DOHH2 (cell line): ENCODE data around the gene NOTCH1.

Experiments used
- H3F3A ChIP-seq: fragments of 200-600 bp; sonication (generic), shearing (Covaris generic); 2 replicates; pipeline ENCODE4 v1.6.0; 2016; ENCODE audit warnings: antibody characterized with exemption, mild to moderate bottlenecking; ENCODE audit not compliant: control insufficient read depth, insufficient read depth
- H3K27ac ChIP-seq: fragments of 200-600 bp; sonication (generic); 2 replicates; pipeline ENCODE4 v1.5.1; 2014; ENCODE audit warnings: low read depth, mild to moderate bottlenecking, low read length, moderate library complexity
- H3K27me3 ChIP-seq: fragments of 200-600 bp; sonication (generic); 2 replicates; pipeline ENCODE4 v1.6.1; 2014; ENCODE audit warnings: mild to moderate bottlenecking, low read length, mixed read lengths; ENCODE audit not compliant: control insufficient read depth
- H3K36me3 ChIP-seq: fragments of 200-600 bp; sonication (generic); 2 replicates; pipeline ENCODE4 v1.6.1; 2014; ENCODE audit warnings: mild to moderate bottlenecking, low read length, moderate library complexity, mixed read lengths; ENCODE audit not compliant: control insufficient read depth
- H3K4me1 ChIP-seq: fragments of 200-600 bp; sonication (generic); 2 replicates; pipeline ENCODE4 v1.6.1; 2014; ENCODE audit warnings: mild to moderate bottlenecking, low read length, mixed read lengths; ENCODE audit not compliant: control insufficient read depth
- H3K4me2 ChIP-seq: fragments of 200-600 bp; sonication (generic); 2 replicates; pipeline ENCODE4 v1.6.0; 2014; ENCODE audit warnings: mild to moderate bottlenecking, low read length, moderate library complexity
- H3K4me3 ChIP-seq: fragments of 200-600 bp; sonication (generic); 2 replicates; pipeline ENCODE4 v1.5.1; 2014; ENCODE audit warnings: mild to moderate bottlenecking, low read length, mixed read lengths
- H3K79me2 ChIP-seq: fragments of 200-600 bp; sonication (generic); 2 replicates; pipeline ENCODE4 v1.6.1; 2014; ENCODE audit warnings: mild to moderate bottlenecking, low read length, mixed read lengths; ENCODE audit not compliant: control insufficient read depth
- H3K9me2 ChIP-seq: fragments of 200-600 bp; sonication (generic); replicated peaks from 2 replicates; pipeline ENCODE4 v1.6.1; 2014; ENCODE audit warnings: mild to moderate bottlenecking, low read length, mixed read lengths; ENCODE audit not compliant: control insufficient read depth
- H3K9me3 ChIP-seq: fragments of 200-600 bp; sonication (generic); 2 replicates; pipeline ENCODE4 v1.6.1; 2014; ENCODE audit warnings: antibody characterized with exemption, low read length, mixed read lengths; ENCODE audit not compliant: control insufficient read depth, insufficient read depth
- H4K20me1 ChIP-seq: fragments of 200-600 bp; sonication (generic); 2 replicates; pipeline ENCODE4 v1.6.0; 2014; ENCODE audit warnings: low read depth, mild to moderate bottlenecking, antibody characterized with exemption, low read length, moderate library complexity; ENCODE audit not compliant: control insufficient read depth, insufficient read depth
- EZH2phosphoT487 ChIP-seq: fragments of 200-600 bp; sonication (generic); IDR thresholded peaks from 2 replicates; pipeline ENCODE4 v1.6.1; 2017; ENCODE audit warnings: borderline replicate concordance, mild to moderate bottlenecking, antibody characterized with exemption, low read length, moderate library complexity, mixed read lengths
- TF ChIP-seq, protein P1 (sequence below): fragments of 200-600 bp; sonication (generic); IDR thresholded peaks from one replicate; pipeline ENCODE4 v1.5.1; 2014; ENCODE audit warnings: antibody characterized with exemption, mild to moderate bottlenecking, low read depth, low read length; ENCODE audit not compliant: poor library complexity, severe bottlenecking

Gene NOTCH1

DNA sequence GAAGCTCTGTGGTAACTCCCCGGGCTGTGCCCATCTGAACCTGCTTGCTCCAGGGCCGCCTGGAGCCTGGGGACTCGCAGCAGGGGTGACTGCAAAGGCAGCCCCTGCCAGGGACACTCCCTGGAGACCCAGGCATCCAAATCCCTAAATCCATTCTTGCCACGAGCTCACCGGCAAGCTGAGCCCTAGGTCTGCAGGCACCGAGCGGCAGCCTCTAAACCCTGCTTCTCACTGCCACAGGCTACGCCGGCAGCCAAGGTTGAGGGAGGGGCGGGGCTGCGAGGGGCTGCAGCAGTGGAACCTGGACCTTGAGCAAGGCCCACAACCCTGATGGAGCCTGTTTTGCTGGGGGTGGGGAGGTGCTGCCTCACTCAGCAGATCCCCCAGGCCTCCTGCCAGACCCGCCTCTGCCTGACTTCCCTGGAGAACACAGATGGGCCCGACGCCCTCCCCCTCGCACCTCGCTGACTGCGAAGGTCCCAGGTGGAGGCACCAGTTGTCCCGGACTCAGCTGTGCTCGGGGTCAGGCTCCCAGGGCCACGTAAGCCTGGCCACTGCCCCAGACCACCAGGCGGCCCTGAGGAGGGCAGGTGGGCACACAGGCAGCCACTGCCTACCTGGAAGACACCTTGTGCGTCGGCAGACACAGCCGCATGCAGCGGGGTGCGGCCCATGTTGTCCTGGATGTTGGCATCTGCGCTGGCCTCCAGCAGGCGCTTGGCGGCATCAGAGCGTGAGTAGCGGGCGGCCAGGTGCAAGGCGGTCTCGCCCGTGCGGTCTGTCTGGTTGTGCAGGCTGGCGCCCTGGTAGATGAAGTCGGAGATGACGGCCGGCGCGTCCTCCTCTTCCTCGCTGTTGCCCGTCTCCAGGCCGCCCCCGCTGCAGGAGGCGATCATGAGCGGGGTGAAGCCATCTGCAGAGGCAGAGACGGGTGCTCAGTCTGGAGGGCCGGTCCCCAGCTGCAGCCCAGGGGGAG lies 45.6 kb downstream of the NOTCH1 start:
- H3K9me3 ChIP-seq: no peaks in the 10 kb centered on the region
- no peak overlapping the region for H3K27ac ChIP-seq
- H3K4me2 ChIP-seq: no peak overlapping the region
- no peaks in the 10 kb centered on the region for H3K4me1 ChIP-seq
- no peaks in the 10 kb centered on the region for H3K79me2 ChIP-seq
- TF ChIP-seq, protein P1, sequence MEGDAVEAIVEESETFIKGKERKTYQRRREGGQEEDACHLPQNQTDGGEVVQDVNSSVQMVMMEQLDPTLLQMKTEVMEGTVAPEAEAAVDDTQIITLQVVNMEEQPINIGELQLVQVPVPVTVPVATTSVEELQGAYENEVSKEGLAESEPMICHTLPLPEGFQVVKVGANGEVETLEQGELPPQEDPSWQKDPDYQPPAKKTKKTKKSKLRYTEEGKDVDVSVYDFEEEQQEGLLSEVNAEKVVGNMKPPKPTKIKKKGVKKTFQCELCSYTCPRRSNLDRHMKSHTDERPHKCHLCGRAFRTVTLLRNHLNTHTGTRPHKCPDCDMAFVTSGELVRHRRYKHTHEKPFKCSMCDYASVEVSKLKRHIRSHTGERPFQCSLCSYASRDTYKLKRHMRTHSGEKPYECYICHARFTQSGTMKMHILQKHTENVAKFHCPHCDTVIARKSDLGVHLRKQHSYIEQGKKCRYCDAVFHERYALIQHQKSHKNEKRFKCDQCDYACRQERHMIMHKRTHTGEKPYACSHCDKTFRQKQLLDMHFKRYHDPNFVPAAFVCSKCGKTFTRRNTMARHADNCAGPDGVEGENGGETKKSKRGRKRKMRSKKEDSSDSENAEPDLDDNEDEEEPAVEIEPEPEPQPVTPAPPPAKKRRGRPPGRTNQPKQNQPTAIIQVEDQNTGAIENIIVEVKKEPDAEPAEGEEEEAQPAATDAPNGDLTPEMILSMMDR: no peak
- no peak for TF ChIP-seq EZH2phosphoT487
- H3K9me2 ChIP-seq: no peaks in the 10 kb centered on the region
- H3F3A ChIP-seq: no peaks in the 10 kb centered on the region
- peaks cover 60% of the 10 kb centered on the region for H3K36me3 ChIP-seq
- H4K20me1 ChIP-seq: no peaks in the 10 kb centered on the region
- H3K27me3 ChIP-seq: no peaks in the 10 kb centered on the region
- H3K4me3 ChIP-seq: no peak overlapping the region

DNA sequence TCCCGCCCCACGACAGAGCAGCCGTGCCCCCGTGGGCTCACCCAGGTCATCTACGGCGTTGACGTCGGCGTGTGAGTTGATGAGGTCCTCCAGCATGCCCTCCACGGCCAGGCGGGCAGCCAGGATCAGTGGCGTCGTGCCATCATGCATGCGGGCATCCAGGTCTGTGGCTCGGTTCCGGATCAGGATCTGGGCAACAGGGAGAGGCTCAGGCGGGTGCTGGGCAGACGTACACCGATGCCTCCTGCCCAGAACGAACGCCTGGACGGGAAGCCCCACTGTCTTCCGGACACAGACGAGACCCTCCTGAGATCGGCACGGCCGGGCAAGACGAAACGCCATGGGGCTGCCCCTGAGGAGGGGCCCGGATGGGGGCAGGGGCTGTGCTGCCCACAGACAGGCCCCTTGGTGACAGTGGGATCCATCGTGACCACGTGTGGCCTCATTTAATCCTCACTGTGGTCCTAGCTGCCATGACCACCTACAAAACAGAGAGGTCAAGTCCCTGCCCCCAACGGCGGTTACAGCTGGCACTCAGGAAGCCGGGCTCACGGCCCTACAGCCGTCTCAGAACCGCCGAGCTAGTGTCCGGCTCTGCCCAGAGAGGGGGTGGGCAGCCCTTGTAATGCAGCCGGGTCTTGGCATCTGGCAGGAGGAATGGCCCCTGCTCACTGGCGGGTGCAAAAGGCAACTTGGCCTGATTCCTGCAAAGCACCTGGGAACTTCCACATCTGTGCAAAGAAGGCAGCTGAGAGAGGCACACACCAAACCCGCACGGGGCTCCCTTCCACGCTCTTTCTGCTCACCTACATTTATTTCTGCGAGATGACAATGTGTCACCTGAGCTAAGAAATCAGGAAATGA lies 46.5 kb downstream of the NOTCH1 start:
- H3K27ac ChIP-seq: no peak overlapping the region
- no peak overlapping the region for H3K4me2 ChIP-seq
- H3K36me3 ChIP-seq: peaks cover 51% of the 10 kb centered on the region
- H3K27me3 ChIP-seq: no peaks in the 10 kb centered on the region
- TF ChIP-seq, protein P1: no peak
- no peak for TF ChIP-seq EZH2phosphoT487
- no peaks in the 10 kb centered on the region for H3K4me1 ChIP-seq
- no peaks in the 10 kb centered on the region for H3K9me2 ChIP-seq
- H3K9me3 ChIP-seq: no peaks in the 10 kb centered on the region
- H4K20me1 ChIP-seq: no peaks in the 10 kb centered on the region
- H3K4me3 ChIP-seq: no peak overlapping the region
- no peaks in the 10 kb centered on the region for H3F3A ChIP-seq
- H3K79me2 ChIP-seq: no peaks in the 10 kb centered on the region

DNA sequence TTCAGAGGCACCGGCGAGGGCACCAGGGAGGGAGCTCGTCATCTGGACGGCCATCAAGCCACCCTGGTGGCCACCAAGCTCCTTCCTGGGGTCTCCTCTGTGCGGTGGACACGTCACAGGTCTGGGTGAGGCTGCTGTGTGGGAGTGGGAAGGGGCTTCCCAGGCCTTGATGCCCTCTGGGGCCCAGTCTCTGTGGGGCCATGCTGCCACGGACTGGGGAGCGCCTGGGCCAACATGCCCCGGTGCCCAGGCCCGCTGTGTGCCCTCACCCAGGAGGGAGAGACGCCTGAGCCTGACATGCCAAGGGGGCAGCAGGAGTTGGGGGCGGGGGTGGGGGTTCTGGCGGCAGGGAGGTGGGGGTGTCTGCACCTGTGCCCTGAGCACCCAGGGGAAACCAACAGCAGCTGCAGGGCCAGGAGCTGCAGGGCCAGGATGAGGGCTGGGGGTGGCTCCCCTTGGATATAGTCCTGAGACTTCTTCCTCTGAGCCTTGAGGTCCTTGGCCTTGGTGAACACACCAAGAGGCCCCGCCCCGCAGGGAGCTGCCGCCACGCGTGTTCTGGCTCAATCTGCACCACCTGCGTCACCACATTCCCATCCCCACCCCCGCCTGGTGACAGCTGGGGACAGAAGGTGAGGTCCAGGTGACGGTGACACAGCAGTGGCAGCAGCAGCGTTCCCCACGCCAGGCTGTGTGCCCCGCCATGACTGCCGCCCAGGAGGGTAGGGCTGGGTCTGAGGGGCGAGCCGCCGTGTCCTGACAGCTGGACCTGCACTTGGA lies 47.7 kb downstream of the NOTCH1 start:
- Histone ChIP-seq H3K27ac (no peak overlapping the region), H3K4me2 (no peak overlapping the region), H3K36me3 (peaks cover 41% of the 10 kb centered on the region), H3K9me3 (no peaks in the 10 kb centered on the region), H3K9me2 (no peaks in the 10 kb centered on the region), H4K20me1 (no peaks in the 10 kb centered on the region), H3K27me3 (no peaks in the 10 kb centered on the region), H3K4me1 (no peaks in the 10 kb centered on the region), H3K4me3 (no peak overlapping the region), H3K79me2 (no peaks in the 10 kb centered on the region), H3F3A (no peaks in the 10 kb centered on the region)
- no peak for TF ChIP-seq EZH2phosphoT487
- TF ChIP-seq, protein P1: no peak
